HG03432 (cell line): Measurements from ENCODE around the gene ZFP92.

Experiments used
- ATAC-seq: cut with Tn5 transposase; IDR thresholded peaks from one replicate; pipeline ENCODE4 v1.9.1; 2021; ENCODE audit warnings: mild to moderate bottlenecking, moderate library complexity; ENCODE audit not compliant: unreplicated experiment

Gene ZFP92

DNA sequence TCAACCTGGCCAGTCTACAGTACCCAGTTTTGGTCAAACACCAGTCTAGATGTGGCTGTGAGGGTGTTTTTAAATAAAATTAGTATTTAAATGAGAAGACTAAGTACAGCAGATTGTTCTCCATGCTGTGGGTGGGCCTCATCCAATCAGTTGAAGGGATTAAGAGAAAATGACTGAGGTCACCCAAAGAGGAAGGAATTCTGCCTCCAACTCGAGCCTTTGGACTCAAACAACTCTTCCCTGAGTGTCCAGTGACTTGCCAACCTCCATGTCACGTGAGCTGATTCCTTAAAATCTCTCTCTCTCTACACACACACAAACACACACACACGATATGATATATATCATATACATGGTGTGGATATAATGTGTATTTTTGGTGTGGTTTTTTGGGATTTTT lies 24.6 kb downstream of the ZFP92 start:
- no peak for ATAC-seq

GRCh38 chrX:153438532-153438931 lies 27.3 kb downstream of the ZFP92 start:
- no peak for ATAC-seq

GRCh38 chrX:153439977-153440376 lies 28.7 kb downstream of the ZFP92 start:
- no peak for ATAC-seq

DNA sequence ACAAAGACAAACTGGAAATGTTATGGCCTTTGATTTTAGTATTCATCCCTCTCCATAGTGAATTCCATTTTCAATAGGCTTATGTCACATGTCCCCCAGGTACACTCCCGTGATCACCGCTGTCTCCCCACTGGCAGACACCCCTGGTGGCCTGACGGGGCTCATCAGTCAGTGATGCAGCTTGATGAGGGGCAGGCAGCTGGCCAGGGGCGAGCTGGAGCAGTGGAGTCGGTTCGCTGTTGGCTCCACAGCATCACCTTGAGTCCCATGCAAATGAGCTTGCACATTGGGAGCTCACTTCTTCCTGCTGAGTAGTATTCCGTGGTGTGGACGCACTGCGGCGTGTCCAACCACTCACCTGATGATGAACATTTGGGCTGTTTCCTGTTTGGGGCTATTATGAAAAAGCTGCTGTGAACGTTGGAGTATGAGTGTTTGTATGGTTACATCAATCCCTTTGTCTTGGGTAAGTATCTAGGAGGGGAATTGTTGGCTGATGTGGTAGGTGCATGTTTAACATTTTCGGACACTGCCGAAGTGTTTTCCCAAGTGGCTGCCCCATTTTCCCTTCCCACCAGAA lies 29.4 kb downstream of the ZFP92 start:
- ATAC-seq = no peak

DNA sequence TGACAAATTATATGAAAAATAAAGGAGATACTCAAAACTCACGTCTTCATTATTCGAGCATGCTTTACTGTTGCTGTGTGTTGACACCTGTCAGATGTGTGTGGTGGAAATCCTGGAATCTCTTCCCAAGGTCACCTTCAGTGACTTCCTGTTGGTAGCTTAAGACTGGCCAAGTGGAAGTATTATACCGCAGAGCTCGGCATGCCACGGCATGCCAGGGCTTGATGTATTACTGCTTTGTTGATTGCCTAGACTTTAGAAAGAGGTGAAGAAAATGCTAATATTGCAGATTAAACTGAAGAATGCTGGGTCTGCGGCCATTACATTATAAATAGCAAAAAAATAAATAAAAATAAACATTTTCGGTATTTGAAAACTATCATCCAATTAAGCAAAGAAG lies 30.0 kb downstream of the ZFP92 start:
- no peak for ATAC-seq

- no peak for ATAC-seq
Observed at GRCh38 chrX:153441981-153442380, 30.7 kb downstream of the ZFP92 start.

DNA sequence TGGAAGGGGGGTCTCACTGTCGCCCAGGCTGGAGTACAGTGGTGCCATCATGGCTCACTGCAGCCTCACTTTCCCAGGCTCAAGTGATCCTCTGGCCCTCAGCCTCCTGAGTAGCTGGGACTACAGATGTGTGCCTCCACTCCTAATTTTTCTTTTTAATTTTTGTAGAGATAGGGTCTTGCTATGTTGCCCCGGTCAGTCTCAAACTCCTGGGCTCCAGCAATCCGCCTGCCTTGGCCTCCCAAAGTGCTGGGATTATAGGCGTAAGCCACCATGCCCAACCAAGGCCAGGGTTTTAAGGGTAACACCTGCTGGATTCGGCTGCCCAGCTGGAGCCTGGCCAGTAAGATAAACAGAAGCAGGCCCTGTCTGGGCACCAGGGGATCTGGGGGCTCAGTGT lies 31.2 kb downstream of the ZFP92 start:
- no peak for ATAC-seq

GRCh38 chrX:153443476-153444332 lies 32.4 kb downstream of the ZFP92 start:
- ATAC-seq = no peak

GRCh38 chrX:153444333-153445011 lies 33.2 kb downstream of the ZFP92 start:
- ATAC-seq = no peak

DNA sequence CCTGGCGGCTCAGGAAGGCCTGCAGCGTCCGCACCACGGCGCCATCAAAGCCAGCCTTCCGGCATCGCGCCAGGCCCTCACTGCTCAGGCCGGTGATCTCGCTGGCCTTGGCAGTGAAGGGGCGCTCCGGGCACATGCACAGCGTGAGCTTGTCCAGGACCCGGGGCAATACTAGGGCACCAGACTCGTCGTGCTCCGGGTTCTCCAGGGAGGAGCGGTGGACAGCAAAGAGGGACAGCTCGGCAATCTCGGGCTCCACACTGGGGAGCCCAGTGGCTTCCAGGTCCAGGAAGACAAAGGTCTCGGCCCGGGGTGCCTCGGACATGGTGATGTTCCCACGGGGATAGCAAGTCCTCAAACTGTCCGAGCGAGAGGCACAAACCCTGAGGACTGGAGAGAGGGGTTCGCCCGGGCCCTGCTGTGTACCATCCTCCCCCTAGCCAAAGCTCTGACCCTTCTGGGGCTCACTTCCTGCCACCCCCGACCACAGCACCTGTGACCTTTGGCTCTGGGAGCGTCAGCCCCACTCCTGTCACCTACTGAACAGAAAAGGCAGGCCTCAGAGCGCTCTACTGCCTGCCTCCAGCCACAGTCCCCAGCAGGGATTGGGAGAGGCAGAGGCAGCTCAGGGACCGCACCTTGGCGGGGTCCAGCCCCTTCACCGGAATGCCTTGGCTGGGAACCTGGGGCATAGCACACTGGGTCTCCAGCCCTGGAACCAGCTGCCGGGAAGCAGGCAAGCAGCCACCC lies 34.0 kb downstream of the ZFP92 start:
- no peak for ATAC-seq

- no peak for ATAC-seq
Observed at GRCh38 chrX:153445856-153446635, 34.8 kb downstream of the ZFP92 start, which contains the start of gene TREX2. Gene TREX2, minus strand, starts transcription at chrX:153446056. Its CDS starts 626 bp downstream, at chrX:153445430.

- no peak for ATAC-seq
Observed at GRCh38 chrX:153446636-153446936, 35.3 kb downstream of the ZFP92 start.

DNA sequence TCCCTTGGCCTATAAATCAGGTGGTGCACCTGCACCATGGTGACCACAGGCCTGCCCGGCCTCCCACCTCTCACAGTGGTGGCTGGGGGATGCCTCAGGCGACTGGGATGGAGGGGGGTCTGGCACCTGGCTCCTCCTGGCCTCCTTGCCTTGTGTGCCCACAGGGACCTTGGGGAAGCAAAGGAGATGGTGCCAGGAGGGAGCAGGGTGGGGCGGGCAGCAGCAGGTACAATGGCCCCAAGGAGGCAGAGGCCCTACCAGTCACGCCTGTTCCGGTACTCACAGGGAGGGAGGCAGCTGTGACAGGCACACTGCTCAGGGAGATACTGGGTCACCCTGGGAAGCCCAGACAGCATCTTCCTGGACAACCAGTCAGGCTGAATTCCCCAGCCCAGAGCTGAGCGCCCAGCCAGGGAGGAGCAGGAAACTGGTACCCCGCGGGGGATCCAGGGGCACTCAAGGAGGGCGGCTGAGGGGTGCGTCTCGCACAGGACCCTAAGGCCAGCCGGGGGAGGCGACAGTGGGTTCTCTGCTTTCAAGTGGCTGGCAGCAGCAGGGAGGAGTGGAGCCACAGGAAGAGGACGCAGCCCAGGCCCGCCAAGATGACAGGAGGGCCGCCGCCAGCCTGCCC lies 35.8 kb downstream of the ZFP92 start:
- ATAC-seq = no peak

DNA sequence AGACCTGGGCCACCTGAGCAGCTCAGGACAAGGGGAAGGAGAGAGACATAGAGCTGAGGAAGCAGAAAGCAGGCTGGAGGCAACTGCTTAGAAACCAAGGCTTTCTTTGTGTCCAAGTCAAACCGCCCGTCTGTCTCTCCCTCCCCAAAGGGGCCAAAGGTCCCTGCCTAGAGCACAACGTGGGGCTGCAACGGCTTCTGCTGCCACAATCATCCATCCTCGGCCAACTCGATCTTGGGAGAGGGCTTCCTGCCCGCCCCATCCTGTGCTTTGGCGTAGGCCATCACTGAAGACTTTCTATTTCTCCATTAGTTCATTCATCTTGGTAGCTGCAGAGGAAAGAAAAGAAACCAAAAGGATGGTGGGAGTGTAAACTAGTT lies 36.3 kb downstream of the ZFP92 start:
- ATAC-seq = no peak

DNA sequence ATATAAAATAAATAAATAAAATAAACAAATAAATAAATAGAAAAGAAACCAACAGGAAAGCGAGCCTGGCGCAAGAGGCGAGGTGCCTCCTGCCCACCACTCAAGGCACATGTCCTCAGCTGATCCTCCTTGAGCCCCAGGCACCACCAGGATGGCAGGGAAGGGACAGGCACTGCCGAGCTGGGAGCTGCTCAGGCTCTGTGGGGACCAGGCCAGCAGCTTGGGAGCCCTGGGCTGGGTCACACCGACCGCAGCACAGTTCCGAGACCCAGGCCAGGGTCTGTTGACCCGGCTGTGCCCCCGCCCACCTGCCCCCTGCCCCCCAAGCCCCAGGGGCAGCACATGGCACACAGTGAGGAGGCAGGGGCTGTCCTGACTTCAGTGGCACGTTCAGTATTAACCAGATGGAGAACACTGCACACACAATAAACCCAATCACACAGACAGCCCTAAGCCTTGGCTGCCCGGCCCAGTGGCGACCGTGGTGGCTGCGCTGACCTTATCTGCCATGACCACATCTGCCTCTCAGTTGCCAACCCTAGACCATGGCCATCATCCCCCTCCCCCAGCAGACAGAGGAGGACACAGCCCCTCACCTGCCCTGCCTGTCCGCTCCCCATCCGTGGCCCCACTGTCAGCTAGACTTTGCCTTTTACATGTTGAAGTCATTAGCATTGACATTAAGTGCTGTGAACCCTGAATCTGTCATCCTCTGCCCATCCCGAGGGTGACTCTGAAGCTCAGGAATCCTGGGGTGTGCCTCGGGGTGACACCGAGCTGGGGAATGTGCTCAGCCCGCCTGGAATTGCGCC lies 37.5 kb downstream of the ZFP92 start:
- ATAC-seq = no peak

DNA sequence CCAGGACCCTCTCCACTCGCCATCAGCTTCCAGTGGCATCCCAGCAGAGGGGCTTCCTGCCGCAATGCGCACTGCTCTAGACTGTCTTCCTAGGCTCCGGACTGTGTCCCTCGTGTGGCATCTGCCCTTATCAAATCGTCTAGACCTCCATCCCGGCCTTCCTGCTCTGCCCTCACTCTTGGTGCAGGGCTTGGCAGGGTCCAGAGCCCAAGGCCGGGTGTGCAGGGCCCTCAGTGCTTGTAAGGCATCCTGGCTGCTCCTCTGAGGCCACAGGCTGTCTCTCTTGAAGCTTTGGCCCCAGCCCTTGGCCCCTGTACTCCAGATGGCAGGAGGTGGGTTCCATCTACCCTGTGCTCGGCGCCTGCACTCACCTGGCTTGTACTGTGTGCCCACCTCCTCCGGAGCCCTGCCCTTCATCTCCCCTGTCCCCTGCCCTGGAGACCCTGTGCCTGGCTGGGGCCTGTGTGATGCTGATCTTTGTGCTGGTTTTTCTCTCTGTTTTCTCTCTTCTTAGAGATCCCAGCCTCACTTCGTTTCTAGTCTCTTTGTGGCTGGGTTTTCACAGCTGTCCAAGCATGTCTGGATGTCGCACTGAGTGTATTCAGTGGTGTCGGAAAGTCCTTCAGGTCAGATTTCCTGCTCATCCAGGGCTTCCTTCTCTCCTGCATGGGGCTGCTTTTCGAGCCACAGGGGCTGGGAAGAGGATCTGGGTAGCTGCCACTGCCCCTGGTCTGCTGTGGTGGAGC lies 38.3 kb downstream of the ZFP92 start:
- no peak for ATAC-seq

- no peak for ATAC-seq
Observed at GRCh38 chrX:153450114-153450948, 39.1 kb downstream of the ZFP92 start.

DNA sequence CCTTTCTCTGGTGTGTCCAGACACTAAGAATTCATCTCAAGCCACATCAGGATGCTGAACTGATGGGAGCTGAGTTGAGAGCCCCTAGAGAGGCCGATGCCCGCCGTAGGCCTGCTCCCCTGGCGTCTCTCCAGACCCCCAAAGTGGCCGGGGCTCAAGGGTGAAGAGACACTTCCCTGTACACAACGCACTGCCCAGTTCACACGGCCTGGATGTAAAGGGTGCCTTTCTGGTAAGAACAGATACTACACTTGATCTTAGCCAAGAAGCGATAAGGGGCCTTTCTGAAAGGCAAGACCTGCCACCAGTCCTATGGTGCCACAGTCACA lies 39.6 kb downstream of the ZFP92 start:
- ATAC-seq = no peak
